HG02973 (cell line): ENCODE results near the gene TSPY8.
"Not testable (repeated sequence)": the region's sequence is repeated elsewhere in the genome, so short reads cannot be mapped to it uniquely, and the experiment has no call there.

ENCODE experiments used
- ATAC-seq: cut with Tn5 transposase; IDR thresholded peaks from one replicate; pipeline ENCODE4 v1.9.1; 2021; ENCODE audit warnings: moderate library complexity; ENCODE audit not compliant: unreplicated experiment

The TSPY8 gene

GRCh38 chrY:9357497-9357896 lies at the start of gene TSPY8:
TSPY8 (plus strand) TSS chrY:9357797; CDS start chrY:9357843, 46 bp downstream.
- not testable (repeated sequence) for ATAC-seq

- ATAC-seq, result no peak
Observed at GRCh38 chrY:9320996-9321395, 36.6 kb upstream of the TSPY8 start.

GRCh38 chrY:9337164-9337563 lies 20.4 kb upstream of the TSPY8 start, which contains the start of gene TSPY4:
TSPY4 (plus strand) TSS chrY:9337464; CDS start chrY:9337510, 46 bp downstream.
- ATAC-seq, result not testable (repeated sequence)

GRCh38 chrY:9396527-9396926 lies 38.9 kb downstream of the TSPY8 start:
- ATAC-seq, result not testable (repeated sequence)

- not testable (repeated sequence) for ATAC-seq
Observed at GRCh38 chrY:9398121-9398520, 40.5 kb downstream of the TSPY8 start, which contains the start of gene TSPY3. TSPY3 (plus strand) TSS chrY:9398421; CDS start chrY:9398467, 46 bp downstream.
